Coronary artery (tissue), 2 donors: ENCODE results near the gene CDK11B.
A peak's percentile ranks its signal among the peaks of the same experiment; 100 is the strongest.
"Not testable (repeated sequence)": the region's sequence is repeated elsewhere in the genome, so short reads cannot be mapped to it uniquely, and the experiment has no call there.

Experiments
- DNase-seq: peaks from one replicate; pipeline ENCODE4 v3.0.0-alpha.2; 2017; ENCODE audit warnings: low spot score
- H3K27ac ChIP-seq, 2 donors: fragments of 200-600 bp; sonication (generic); one replicate each; pipeline ENCODE4 v1.5.1; 2016 to 2019
- H3K4me3 ChIP-seq: fragments of 200-600 bp; sonication (generic); 2 replicates; pipeline ENCODE4 v1.5.1; 2016; ENCODE audit warnings: mild to moderate bottlenecking, moderate library complexity
- TF ChIP-seq, protein P1 (sequence below): fragments of 200-600 bp; sonication (generic); IDR thresholded peaks from one replicate; pipeline ENCODE4 v1.5.1; 2019; ENCODE audit warnings: antibody characterized with exemption

The CDK11B gene

DNA sequence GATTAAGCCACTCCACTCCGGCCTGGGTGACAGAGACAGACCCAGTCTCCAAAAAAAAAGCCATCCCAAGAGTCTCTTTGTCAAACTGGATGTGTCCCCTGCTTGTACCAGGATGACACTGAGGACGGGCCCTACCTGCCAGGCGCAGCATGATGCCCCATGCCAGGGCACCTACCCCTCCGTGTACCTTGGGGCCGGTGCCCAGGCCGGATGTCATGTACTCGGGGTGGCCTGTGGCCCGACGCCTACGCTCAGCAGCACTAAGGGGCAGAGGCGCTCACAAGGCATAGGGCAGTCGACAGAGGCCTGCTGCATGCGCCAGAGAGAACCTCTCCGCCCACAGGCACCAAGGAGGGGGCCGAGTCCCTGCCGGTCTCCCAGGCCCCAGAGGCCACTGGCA lies 19.4 kb downstream of the CDK11B start:
- H3K4me3 ChIP-seq, DNase-seq, H3K27ac ChIP-seq: not testable (repeated sequence)

DNA sequence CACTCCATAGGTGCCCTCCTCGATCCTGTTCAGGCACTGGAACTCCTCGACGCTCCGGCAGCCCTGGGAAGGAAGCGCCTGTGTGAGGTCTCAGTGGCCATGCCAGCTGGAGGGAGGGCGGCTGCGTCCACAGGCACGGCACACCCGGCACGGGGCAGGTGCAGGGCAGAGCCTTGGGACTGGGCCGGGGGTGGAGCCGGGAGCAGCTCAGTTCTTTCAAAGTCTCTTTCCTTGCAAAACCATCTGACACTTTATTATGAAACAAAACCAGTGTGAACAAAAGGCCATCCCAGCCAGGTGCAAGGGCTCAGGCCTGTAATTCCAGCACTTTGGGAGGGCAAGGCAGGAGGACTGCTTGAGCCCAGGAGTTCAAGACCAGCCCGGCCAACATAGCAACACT lies 20.3 kb downstream of the CDK11B start:
- H3K4me3 ChIP-seq, DNase-seq, H3K27ac ChIP-seq: not testable (repeated sequence)

DNA sequence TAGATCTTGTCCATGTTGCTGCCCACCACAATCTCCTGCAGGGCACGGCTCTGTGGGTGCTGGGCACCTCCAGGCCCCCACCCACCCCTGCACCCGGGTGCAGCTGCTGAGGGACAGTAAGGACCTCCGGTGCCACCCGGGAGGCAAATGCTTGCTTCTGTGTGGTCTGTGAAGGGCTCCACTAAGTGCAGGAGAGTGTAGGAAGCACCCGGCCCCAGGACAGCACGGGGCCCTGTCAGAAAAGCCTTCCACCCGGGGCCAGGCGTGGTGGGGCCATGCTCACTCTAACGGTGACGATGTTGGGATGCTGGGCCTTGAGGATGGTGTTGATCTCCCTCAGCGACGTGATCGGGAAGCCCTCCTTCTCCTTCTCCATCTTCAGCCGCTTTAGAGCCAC lies 21.3 kb downstream of the CDK11B start:
- not testable (repeated sequence) for H3K4me3 ChIP-seq, DNase-seq, H3K27ac ChIP-seq

DNA sequence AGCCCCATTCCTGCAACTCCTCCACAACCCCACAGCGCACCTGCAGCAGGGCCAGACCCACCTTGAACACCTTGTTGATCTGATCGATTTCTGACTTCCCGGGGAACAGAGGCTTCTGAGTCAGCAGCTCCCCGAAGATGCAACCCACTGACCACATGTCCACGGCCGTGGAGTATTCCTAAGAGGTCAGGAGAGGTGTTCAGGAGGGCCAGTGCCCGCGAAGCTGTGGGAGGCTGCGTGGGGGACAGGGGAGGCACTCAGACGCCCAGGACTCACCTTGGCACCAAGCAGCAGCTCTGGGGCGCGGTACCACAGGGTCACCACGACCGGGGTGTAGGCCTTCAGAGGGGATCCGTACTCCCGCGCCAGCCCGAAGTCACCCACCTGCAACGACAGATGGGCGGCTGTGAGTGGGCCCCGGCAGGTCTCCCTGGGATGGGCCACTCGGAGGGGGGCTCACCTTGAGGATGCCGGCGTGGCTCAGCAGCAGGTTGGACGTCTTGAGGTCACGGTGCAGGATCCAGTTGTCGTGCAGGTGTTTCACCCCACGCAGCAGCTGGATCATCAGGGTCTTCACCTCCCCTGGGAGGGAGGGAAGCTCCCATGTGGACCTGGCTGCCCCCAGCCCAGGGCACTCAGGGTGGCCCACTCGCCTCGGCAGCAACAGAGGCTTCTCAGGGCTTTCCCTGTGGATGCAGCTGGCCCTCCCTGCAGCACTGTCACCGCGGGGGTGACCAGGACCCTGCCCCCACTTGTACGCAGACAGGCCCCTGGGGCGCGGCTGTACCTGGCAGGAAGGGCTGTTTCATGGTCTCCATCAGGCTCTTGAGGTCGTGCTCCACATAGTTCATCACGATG lies 22.0 kb downstream of the CDK11B start:
- not testable (repeated sequence) for H3K4me3 ChIP-seq, H3K27ac ChIP-seq
- DNase-seq = peak; percentile 72

DNA sequence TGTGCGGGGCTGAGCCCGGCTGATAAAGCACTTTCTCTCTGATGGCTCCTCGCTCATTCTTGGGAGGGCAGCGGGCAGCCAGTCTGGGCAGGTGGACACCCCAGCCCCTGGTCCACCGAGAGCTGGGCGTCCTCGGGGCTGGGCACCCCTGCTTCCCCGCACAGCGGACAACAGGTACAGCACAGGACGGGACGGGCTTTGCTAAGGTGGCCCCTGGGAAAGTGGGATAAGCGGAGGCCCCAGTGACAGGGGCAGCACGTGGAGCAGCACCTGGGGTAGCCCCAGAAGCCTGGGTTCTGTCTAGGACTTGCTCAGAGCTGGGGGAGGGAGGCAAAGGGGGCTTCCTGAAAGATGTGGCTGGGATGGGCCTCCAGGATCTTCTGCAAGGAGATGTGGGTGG lies 24.2 kb downstream of the CDK11B start:
- not testable (repeated sequence) for DNase-seq, H3K27ac ChIP-seq, H3K4me3 ChIP-seq

DNA sequence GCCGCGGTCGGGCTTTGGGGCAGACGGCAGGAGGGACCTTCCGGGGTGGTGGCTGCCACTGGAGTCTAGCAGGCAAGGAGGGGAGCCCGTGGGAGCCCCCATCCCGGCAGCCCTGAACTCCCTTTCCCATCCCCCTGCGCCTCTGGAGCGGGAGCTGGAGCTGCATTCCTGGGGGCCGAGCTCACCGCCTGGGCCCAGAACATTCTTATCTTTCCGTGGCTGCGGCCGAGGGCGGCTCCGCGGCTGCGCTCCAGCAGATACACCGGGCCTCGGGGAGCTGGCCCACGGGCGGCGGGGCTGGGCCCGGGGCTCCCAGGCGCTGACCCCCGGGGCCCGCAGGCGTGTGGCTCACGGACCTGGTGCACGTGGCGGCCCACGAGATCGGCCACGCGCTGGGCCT lies 25.4 kb downstream of the CDK11B start:
- H3K4me3 ChIP-seq, DNase-seq, H3K27ac ChIP-seq: not testable (repeated sequence)

DNA sequence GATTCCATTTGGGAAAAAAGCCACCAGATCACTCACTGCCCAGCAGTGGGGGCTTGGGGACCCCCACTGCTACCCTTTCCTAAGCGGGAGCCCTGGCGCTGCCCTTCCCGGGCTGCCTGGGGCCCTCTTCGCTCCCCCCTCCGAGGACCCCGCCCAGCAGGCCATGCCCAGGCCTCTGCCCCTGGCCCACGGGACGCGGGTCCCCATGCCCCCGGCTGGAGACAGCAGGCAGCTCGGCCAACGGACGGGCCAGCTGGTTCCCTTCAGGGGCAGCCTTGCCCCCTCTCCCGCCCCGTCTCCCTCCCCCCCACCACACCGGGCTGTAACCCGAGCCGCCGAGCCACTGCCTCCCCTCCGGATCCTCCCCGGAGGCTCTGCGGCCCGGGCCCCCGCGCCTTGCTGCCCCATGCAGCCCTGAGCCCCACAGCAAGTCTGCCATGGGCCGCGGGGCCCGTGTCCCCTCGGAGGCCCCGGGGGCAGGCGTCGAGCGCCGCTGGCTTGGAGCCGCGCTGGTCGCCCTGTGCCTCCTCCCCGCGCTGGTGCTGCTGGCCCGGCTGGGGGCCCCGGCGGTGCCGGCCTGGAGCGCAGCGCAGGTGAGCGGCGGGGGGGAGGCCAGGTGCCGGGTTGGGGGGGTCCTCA lies 26.9 kb downstream of the CDK11B start, which contains the start of gene MMP23B:
Gene MMP23B, plus strand, starts transcription at position 392 of the 639 bp plus-strand sequence. Its CDS starts 46 bp downstream, at position 438.
- Histone ChIP-seq H3K27ac (peak within 1 kb of the TSS; percentile 72 to 97), H3K4me3 (peak within 1 kb of the TSS; percentile 77)
- no peak for DNase-seq
- TF ChIP-seq, protein P1, sequence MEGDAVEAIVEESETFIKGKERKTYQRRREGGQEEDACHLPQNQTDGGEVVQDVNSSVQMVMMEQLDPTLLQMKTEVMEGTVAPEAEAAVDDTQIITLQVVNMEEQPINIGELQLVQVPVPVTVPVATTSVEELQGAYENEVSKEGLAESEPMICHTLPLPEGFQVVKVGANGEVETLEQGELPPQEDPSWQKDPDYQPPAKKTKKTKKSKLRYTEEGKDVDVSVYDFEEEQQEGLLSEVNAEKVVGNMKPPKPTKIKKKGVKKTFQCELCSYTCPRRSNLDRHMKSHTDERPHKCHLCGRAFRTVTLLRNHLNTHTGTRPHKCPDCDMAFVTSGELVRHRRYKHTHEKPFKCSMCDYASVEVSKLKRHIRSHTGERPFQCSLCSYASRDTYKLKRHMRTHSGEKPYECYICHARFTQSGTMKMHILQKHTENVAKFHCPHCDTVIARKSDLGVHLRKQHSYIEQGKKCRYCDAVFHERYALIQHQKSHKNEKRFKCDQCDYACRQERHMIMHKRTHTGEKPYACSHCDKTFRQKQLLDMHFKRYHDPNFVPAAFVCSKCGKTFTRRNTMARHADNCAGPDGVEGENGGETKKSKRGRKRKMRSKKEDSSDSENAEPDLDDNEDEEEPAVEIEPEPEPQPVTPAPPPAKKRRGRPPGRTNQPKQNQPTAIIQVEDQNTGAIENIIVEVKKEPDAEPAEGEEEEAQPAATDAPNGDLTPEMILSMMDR = no peak

DNA sequence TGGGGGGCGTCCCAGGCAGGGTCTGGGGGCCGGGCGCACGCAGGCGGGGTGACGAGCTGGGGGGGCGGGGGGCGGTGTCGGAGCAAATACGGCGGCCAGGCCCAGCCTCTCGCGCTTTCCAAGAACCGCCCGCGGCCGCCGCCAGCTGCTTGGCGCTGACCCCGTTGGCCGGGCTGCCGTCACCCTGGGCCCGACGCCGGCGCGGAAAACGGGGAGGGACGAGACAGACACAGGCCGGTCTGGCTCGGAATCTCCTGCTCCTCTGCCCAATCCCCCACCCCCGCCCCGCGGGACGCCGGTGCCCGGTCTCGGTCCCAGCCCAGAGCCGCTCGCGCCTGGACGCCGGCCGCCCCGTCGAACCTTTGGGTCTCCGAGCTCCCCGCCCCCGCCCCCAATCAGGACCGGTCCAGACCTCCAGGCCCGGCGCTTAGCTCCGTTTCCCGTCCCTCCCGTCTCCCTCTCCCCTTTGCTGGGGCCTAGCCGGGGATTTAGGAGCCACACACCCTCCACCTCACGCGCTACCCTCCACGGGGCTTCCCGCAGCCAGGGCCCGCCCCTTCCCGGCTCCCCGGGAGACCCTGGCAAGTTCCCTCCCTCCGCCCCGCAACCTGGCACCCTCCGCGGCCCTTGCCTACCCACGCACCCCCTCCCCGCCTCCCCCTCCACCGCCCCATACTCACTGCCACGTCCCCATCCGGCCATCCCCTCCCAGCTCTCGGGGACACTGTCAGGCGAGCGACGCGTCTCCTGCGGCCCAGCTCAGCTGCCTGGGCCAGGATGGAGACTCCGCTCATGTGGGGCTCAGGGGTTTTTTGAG lies 27.6 kb downstream of the CDK11B start:
- peak overlapping the region; percentile 77 for H3K4me3 ChIP-seq
- TF ChIP-seq, protein P1 = no peak
- DNase-seq = peak; percentile 80
- H3K27ac ChIP-seq = peak overlapping the region; percentile 72 to 97

DNA sequence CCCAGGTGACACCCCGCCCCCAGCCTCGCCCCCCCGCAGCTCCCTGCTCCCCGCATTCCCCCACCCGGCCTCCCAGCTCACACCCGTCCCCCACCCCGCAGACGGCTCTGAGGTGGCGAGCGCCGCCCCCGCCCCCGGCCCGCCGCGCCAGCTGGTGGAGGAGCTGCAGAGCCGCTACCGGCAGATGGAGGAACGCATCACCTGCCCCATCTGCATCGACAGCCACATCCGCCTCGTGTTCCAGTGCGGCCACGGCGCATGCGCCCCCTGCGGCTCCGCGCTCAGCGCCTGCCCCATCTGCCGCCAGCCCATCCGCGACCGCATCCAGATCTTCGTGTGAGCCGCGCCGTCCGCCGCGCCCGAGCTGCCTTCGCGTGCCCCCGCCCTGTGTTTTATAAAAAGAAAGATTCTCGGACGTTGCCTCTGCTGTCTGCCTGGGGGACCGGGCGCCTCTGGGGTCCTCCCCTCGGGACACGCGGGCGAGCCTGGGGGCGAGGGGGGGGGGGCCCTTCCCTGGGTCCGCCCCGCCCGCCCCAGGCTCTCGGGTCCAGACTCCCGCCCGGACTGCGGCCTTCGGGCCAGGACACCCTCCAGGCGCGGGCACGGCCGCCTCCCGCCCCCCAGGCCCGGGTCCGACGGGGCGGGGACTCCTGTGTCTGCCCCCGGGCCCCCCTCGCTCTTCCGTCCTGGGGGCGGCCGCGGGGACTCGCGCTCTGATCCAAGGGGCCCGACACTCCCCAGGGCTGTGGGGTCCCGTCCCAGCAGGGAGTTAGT lies 28.4 kb downstream of the CDK11B start:
- TF ChIP-seq, protein P1 = no peak
- Histone ChIP-seq H3K4me3 (peak overlapping the region; percentile 77), H3K27ac (peak overlapping the region; percentile 72 to 97)
- peak; percentile 86 for DNase-seq
